Activated T-helper 1 cell treated with anti-CD3 and anti-CD28 coated beads, Interleukin-12 subunit alpha, Interleukin-12 subunit beta, Interleukin-2, Interleukin-4 antibody, amounts not matched to agents 30 ng/mL and 10 ng/mL and 1 ng/mL, durations not matched to agents 14 hours and 24 hours and 36 hours (primary cell): ENCODE measurements around the gene C1GALT1C1L. TPM values are rescaled to one million over a fixed set of nuclear protein-coding genes. Genes with fewer than 3 reads are reported as not detected.
"Not testable (repeated sequence)": the region's sequence is repeated elsewhere in the genome, so short reads cannot be mapped to it uniquely, and the experiment has no call there.

Source experiments
- DNase-seq: peaks from one replicate; pipeline ENCODE4 v3.0.0; 2021; ENCODE audit warnings: low spot score
- H3K27ac Mint-ChIP-seq: one replicate; pipeline ENCODE4 v1.8.0; 2021; ENCODE audit warnings: mild to moderate bottlenecking, mixed read lengths
- H3K27me3 Mint-ChIP-seq: one replicate; pipeline ENCODE4 v1.8.0; 2022; ENCODE audit warnings: mild to moderate bottlenecking, moderate library complexity, mixed read lengths; ENCODE audit not compliant: insufficient read depth
- H3K36me3 Mint-ChIP-seq: one replicate; pipeline ENCODE4 v1.8.0; 2021; ENCODE audit warnings: low read depth, mixed read lengths
- H3K4me1 Mint-ChIP-seq: one replicate; pipeline ENCODE4 v1.8.0; 2021; ENCODE audit warnings: low read depth, mixed read lengths
- H3K4me3 Mint-ChIP-seq: one replicate; pipeline ENCODE4 v1.8.0; 2021; ENCODE audit warnings: mild to moderate bottlenecking, moderate library complexity, mixed read lengths
- H3K9me3 Mint-ChIP-seq: one replicate; pipeline ENCODE4 v1.8.0; 2021; ENCODE audit warnings: mixed read lengths
- intact Hi-C: fragments of 100-400 bp; cut with micrococcal nuclease; formaldehyde crosslinking; loops from one replicate; pipeline ENCODE4 v1.15.1; 2024
- total RNA-seq: library from RNA; stranded (reverse); gene quantifications from 2 replicates; pipeline ENCODE4 v1.2.3, GENCODE V29; 2022

C1GALT1C1L gene
- total RNA-seq, 1 donor from 2014 or later = not detected

GRCh38 chr2:43699761-43700160, 23.5 kb upstream of the C1GALT1C1L start:
- H3K4me3 Mint-ChIP-seq = no peak overlapping the region
- DNase-seq = no peak
- no peaks in the 10 kb centered on the region for H3K4me1 Mint-ChIP-seq
- no peaks in the 10 kb centered on the region for H3K36me3 Mint-ChIP-seq
- no peaks in the 10 kb centered on the region for H3K9me3 Mint-ChIP-seq
- peaks cover 7% of the 10 kb centered on the region for H3K27me3 Mint-ChIP-seq
- intact Hi-C loops = no loop called here
- H3K27ac Mint-ChIP-seq = no peak overlapping the region

- intact Hi-C loops, H3K9me3 Mint-ChIP-seq, H3K4me3 Mint-ChIP-seq, H3K36me3 Mint-ChIP-seq, H3K27ac Mint-ChIP-seq, H3K4me1 Mint-ChIP-seq, H3K27me3 Mint-ChIP-seq, DNase-seq: not testable (repeated sequence)
Measured at GRCh38 chr2:43698140-43698539, 21.9 kb upstream of the C1GALT1C1L start.

- no peaks in the 10 kb centered on the region for H3K4me1 Mint-ChIP-seq
- intact Hi-C loops = no loop called here
- no peaks in the 10 kb centered on the region for H3K9me3 Mint-ChIP-seq
- H3K27ac Mint-ChIP-seq = no peak overlapping the region
- peaks cover 8% of the 10 kb centered on the region for H3K27me3 Mint-ChIP-seq
- H3K36me3 Mint-ChIP-seq = no peaks in the 10 kb centered on the region
- no peak for DNase-seq
- H3K4me3 Mint-ChIP-seq = no peak overlapping the region
Measured at GRCh38 chr2:43692428-43692994, 16.3 kb upstream of the C1GALT1C1L start.

- no peaks in the 10 kb centered on the region for H3K4me1 Mint-ChIP-seq
- intact Hi-C loops = no loop called here
Measured at GRCh38 chr2:43689999-43690398, 13.8 kb upstream of the C1GALT1C1L start.

GRCh38 chr2:43685357-43685756, 9.1 kb upstream of the C1GALT1C1L start:
- Mint-ChIP-seq H3K4me3 (no peak overlapping the region), H3K27ac (no peak overlapping the region), H3K36me3 (no peaks in the 10 kb centered on the region), H3K27me3 (peaks cover 7% of the 10 kb centered on the region), H3K4me1 (no peaks in the 10 kb centered on the region), H3K9me3 (no peaks in the 10 kb centered on the region)
- intact Hi-C loops = no loop called here
- no peak for DNase-seq

More at GRCh38 chr2:43689999-43690398, 13.8 kb upstream of the C1GALT1C1L start:
- DNase-seq = no peak
- Mint-ChIP-seq H3K9me3 (no peaks in the 10 kb centered on the region), H3K36me3 (no peaks in the 10 kb centered on the region), H3K4me3 (no peak overlapping the region), H3K27me3 (peaks cover 8% of the 10 kb centered on the region), H3K27ac (no peak overlapping the region)

- H3K27ac Mint-ChIP-seq, DNase-seq, H3K4me3 Mint-ChIP-seq, H3K27me3 Mint-ChIP-seq, intact Hi-C loops, H3K4me1 Mint-ChIP-seq, H3K36me3 Mint-ChIP-seq, H3K9me3 Mint-ChIP-seq: not testable (repeated sequence)
Measured at GRCh38 chr2:43677783-43678182, 1.6 kb upstream of the C1GALT1C1L start.

GRCh38 chr2:43675646-43676321, 445 bp downstream of the C1GALT1C1L start:
- peaks cover 5% of the 10 kb centered on the region for H3K27me3 Mint-ChIP-seq
- H3K4me1 Mint-ChIP-seq = peaks cover 5% of the 10 kb centered on the region
- H3K27ac Mint-ChIP-seq = no peak overlapping the region
- DNase-seq = no peak
- H3K36me3 Mint-ChIP-seq = no peaks in the 10 kb centered on the region
- peaks cover 6% of the 10 kb centered on the region for H3K9me3 Mint-ChIP-seq
- intact Hi-C loops = no loop called here
- H3K4me3 Mint-ChIP-seq = peak overlapping the region; percentile 19

GRCh38 chr2:43657241-43657640, 19.0 kb downstream of the C1GALT1C1L start:
- no peak overlapping the region for H3K27ac Mint-ChIP-seq
- H3K27me3 Mint-ChIP-seq = peaks cover 3% of the 10 kb centered on the region
- H3K4me3 Mint-ChIP-seq = no peak overlapping the region
- intact Hi-C loops = no loop called here
- H3K36me3 Mint-ChIP-seq = no peaks in the 10 kb centered on the region
- H3K4me1 Mint-ChIP-seq = no peaks in the 10 kb centered on the region
- H3K9me3 Mint-ChIP-seq = peaks cover 4% of the 10 kb centered on the region
- no peak for DNase-seq

- H3K4me3 Mint-ChIP-seq = no peak overlapping the region
- peaks cover 5% of the 10 kb centered on the region for H3K27me3 Mint-ChIP-seq
- no peaks in the 10 kb centered on the region for H3K9me3 Mint-ChIP-seq
- intact Hi-C loops = no loop called here
- no peaks in the 10 kb centered on the region for H3K4me1 Mint-ChIP-seq
- no peak overlapping the region for H3K27ac Mint-ChIP-seq
- no peaks in the 10 kb centered on the region for H3K36me3 Mint-ChIP-seq
- DNase-seq = no peak
Measured at GRCh38 chr2:43653506-43653905, 22.7 kb downstream of the C1GALT1C1L start.

GRCh38 chr2:43648994-43649701, 27.1 kb downstream of the C1GALT1C1L start:
- intact Hi-C loops = no loop called here
- Mint-ChIP-seq H3K4me1 (no peaks in the 10 kb centered on the region), H3K9me3 (no peaks in the 10 kb centered on the region), H3K4me3 (no peak overlapping the region), H3K36me3 (no peaks in the 10 kb centered on the region), H3K27me3 (peaks cover 10% of the 10 kb centered on the region), H3K27ac (no peak overlapping the region)
- no peak for DNase-seq

GRCh38 chr2:43643680-43644079, 32.5 kb downstream of the C1GALT1C1L start:
- intact Hi-C loops = no loop called here
- Mint-ChIP-seq H3K27me3 (peaks cover 15% of the 10 kb centered on the region), H3K9me3 (peaks cover 10% of the 10 kb centered on the region), H3K27ac (no peak overlapping the region), H3K36me3 (no peaks in the 10 kb centered on the region), H3K4me3 (no peak overlapping the region), H3K4me1 (no peaks in the 10 kb centered on the region)
- DNase-seq = no peak

GRCh38 chr2:43642363-43642762, 33.9 kb downstream of the C1GALT1C1L start:
- Mint-ChIP-seq H3K36me3 (no peaks in the 10 kb centered on the region), H3K9me3 (peaks cover 10% of the 10 kb centered on the region), H3K27me3 (peaks cover 18% of the 10 kb centered on the region), H3K27ac (no peak overlapping the region), H3K4me3 (no peak overlapping the region), H3K4me1 (no peaks in the 10 kb centered on the region)
- intact Hi-C loops = no loop called here
- DNase-seq = no peak
